OCI-LY7 (cell line): ENCODE results near the gene PKHD1. TPM values are rescaled to one million over a fixed set of nuclear protein-coding genes. Genes with fewer than 3 reads are reported as not detected.

Source experiments
- BruUV-seq: library from RNA; stranded (reverse); fragments of 400-500 nt; replicated peaks from 2 replicates; lab custom pipeline; 2021; lab: Mats Ljungman, UMichigan
- CTCF ChIA-PET: fragments of 300-600 bp; sonication (Branson Sonifier 250); formaldehyde crosslinking; loops from one replicate; lab custom pipeline; 2022; ENCODE audit warnings: antibody characterized with exemption; ENCODE audit not compliant: unreplicated experiment; lab: Charles Lee
- POLR2A ChIA-PET: fragments of 300-600 bp; sonication (Branson Sonifier 250); formaldehyde crosslinking; loops from one replicate; lab custom pipeline; 2022; ENCODE audit warnings: antibody characterized with exemption; lab: Charles Lee
- DNase-seq: peaks from one replicate; pipeline ENCODE4 v3.0.0-alpha.2; 2015; ENCODE audit warnings: low spot score
- H2AFZ ChIP-seq: fragments of 200-600 bp; sonication (generic), shearing (Covaris generic); 2 replicates; pipeline ENCODE4 v1.6.1; 2014; ENCODE audit warnings: mild to moderate bottlenecking, antibody characterized with exemption, low read length, moderate library complexity
- H3K27ac ChIP-seq: fragments of 200-600 bp; sonication (generic); 2 replicates; pipeline ENCODE4 v1.5.1; 2014; ENCODE audit warnings: mixed run types, low read depth, mild to moderate bottlenecking, moderate library complexity, low read length, inconsistent platforms; ENCODE audit not compliant: poor library complexity, severe bottlenecking
- H3K36me3 ChIP-seq: fragments of 200-600 bp; sonication (generic); 2 replicates; pipeline ENCODE4 v1.6.1; 2014; ENCODE audit warnings: mild to moderate bottlenecking, antibody characterized with exemption, low read length, moderate library complexity, mixed read lengths; ENCODE audit not compliant: insufficient read depth
- H3K4me1 ChIP-seq: fragments of 200-600 bp; sonication (generic); 2 replicates; pipeline ENCODE4 v1.5.1; 2014; ENCODE audit warnings: mild to moderate bottlenecking, low read length; ENCODE audit not compliant: insufficient read depth, poor library complexity, severe bottlenecking
- H3K4me2 ChIP-seq: fragments of 200-600 bp; sonication (generic); 2 replicates; pipeline ENCODE4 v1.6.1; 2014; ENCODE audit warnings: mild to moderate bottlenecking, low read length
- H3K4me3 ChIP-seq: fragments of 200-600 bp; sonication (generic); 2 replicates; pipeline ENCODE4 v1.5.1; 2014; ENCODE audit warnings: mild to moderate bottlenecking, low read depth, low read length; ENCODE audit not compliant: poor library complexity, severe bottlenecking
- H3K79me2 ChIP-seq: fragments of 200-600 bp; sonication (generic); 2 replicates; pipeline ENCODE4 v1.6.1; 2016; ENCODE audit warnings: low read depth, mild to moderate bottlenecking, low read length, moderate library complexity, mixed read lengths; ENCODE audit not compliant: insufficient read depth
- H3K9me2 ChIP-seq: fragments of 200-600 bp; sonication (generic); 2 replicates; pipeline ENCODE4 v1.6.1; 2016; ENCODE audit warnings: mild to moderate bottlenecking, low read length, mixed read lengths; ENCODE audit not compliant: insufficient read depth
- H3K9me3 ChIP-seq: fragments of 200-600 bp; sonication (generic); 2 replicates; pipeline ENCODE4 v1.6.1; 2014; ENCODE audit warnings: mild to moderate bottlenecking, mixed run types, low read length, mixed read lengths
- H4K20me1 ChIP-seq: fragments of 200-600 bp; sonication (generic); 2 replicates; pipeline ENCODE4 v1.6.1; 2014; ENCODE audit warnings: mild to moderate bottlenecking, antibody characterized with exemption, low read length, moderate library complexity, mixed read lengths; ENCODE audit not compliant: insufficient read depth
- CTCF ChIP-seq: fragments of 200-600 bp; sonication (generic); conservative IDR thresholded peaks from 2 replicates; pipeline ENCODE4 v1.5.1; 2014; ENCODE audit warnings: mild to moderate bottlenecking, antibody characterized with exemption, low read length, moderate library complexity, mixed read lengths
- EZH2phosphoT487 ChIP-seq: fragments of 200-600 bp; sonication (generic); IDR thresholded peaks from 2 replicates; pipeline ENCODE4 v1.6.1; 2018; ENCODE audit warnings: low read depth, borderline replicate concordance, mild to moderate bottlenecking, mixed run types, antibody characterized with exemption, low read length, moderate library complexity, mixed read lengths
- intact Hi-C: fragments of 100-400 bp; cut with micrococcal nuclease; formaldehyde crosslinking; loops from one replicate; pipeline ENCODE4 v1.10.0; 2022; ENCODE audit not compliant: unreplicated experiment
- total RNA-seq, 2 experiments: library from RNA; depleted of rRNA in 1 of 2; stranded (reverse); fragments of >200 nt in 1 of 2; shearing (Covaris generic) in 1 of 2; gene quantifications; 2 replicates each; pipeline ENCODE4 v1.2.3, GENCODE V29; 2014 to 2022

The PKHD1 gene
- total RNA-seq, 2 experiments from 2014 or later: not detected

- H3K9me3 ChIP-seq: no peaks in the 10 kb centered on the region
- H3K79me2 ChIP-seq: no peaks in the 10 kb centered on the region
Measured at GRCh38 chr6:52081237-52081636, 6.2 kb downstream of the PKHD1 start.

GRCh38 chr6:52077961-52078625 is 9.3 kb downstream of the PKHD1 start:
- no TSS peak for BruUV-seq
- Histone ChIP-seq H3K9me3 (no peaks in the 10 kb centered on the region), H3K9me2 (no peaks in the 10 kb centered on the region), H4K20me1 (no peaks in the 10 kb centered on the region), H3K36me3 (no peaks in the 10 kb centered on the region), H2AFZ (no peak overlapping the region), H3K4me3 (no peak overlapping the region), H3K27ac (no peak overlapping the region), H3K79me2 (no peaks in the 10 kb centered on the region), H3K4me1 (no peaks in the 10 kb centered on the region), H3K4me2 (no peak overlapping the region)
- intact Hi-C loops: no loop called here
- no peak for DNase-seq
- TF ChIP-seq CTCF: no peak
- TF ChIP-seq EZH2phosphoT487: no peak
- CTCF ChIA-PET: no interaction called here
- POLR2A ChIA-PET: interaction anchor here (1.5 kb wide), 1 partner anchor 12 kb away, joined by 4 read pairs; no protein-coding TSS in a partner anchor

More at GRCh38 chr6:52081237-52081636, 6.2 kb downstream of the PKHD1 start:
- CTCF ChIA-PET: no interaction called here
- H3K27ac ChIP-seq: no peak overlapping the region
- no peaks in the 10 kb centered on the region for H3K9me2 ChIP-seq
- no peaks in the 10 kb centered on the region for H4K20me1 ChIP-seq
- TF ChIP-seq CTCF (no peak), EZH2phosphoT487 (no peak)
- no TSS peak for BruUV-seq
- intact Hi-C loops: no loop called here
- DNase-seq: no peak
- no peak overlapping the region for H3K4me3 ChIP-seq
- POLR2A ChIA-PET: no interaction called here
- H3K4me2 ChIP-seq: no peak overlapping the region
- no peaks in the 10 kb centered on the region for H3K36me3 ChIP-seq
- H2AFZ ChIP-seq: no peak overlapping the region
- H3K4me1 ChIP-seq: no peaks in the 10 kb centered on the region

GRCh38 chr6:52077180-52077884 is 10.1 kb downstream of the PKHD1 start:
- no peak overlapping the region for H3K27ac ChIP-seq
- no peaks in the 10 kb centered on the region for H3K79me2 ChIP-seq
- CTCF ChIA-PET: no interaction called here
- H4K20me1 ChIP-seq: no peaks in the 10 kb centered on the region
- TF ChIP-seq EZH2phosphoT487 (no peak), CTCF (no peak)
- no peak overlapping the region for H3K4me3 ChIP-seq
- H3K4me1 ChIP-seq: no peaks in the 10 kb centered on the region
- H3K4me2 ChIP-seq: no peak overlapping the region
- no peaks in the 10 kb centered on the region for H3K9me2 ChIP-seq
- no peaks in the 10 kb centered on the region for H3K9me3 ChIP-seq
- POLR2A ChIA-PET: interaction anchor here (0.6 to 1.5 kb wide), 2 partner anchors 13 to 48 kb away, joined by 3 to 4 read pairs; no protein-coding TSS in a partner anchor
- no peak overlapping the region for H2AFZ ChIP-seq
- no TSS peak for BruUV-seq
- H3K36me3 ChIP-seq: no peaks in the 10 kb centered on the region
- intact Hi-C loops: no loop called here
- no peak for DNase-seq
